Erythroblast (primary cell): ENCODE data around the gene ST3GAL3.

Experiments
- GATA1 ChIP-seq: IDR thresholded peaks from 2 replicates; pipeline ENCODE4 v1.6.1; 2011; ENCODE audit warnings: low read depth, mild to moderate bottlenecking, control low read depth, low read length, moderate library complexity
- POLR2A ChIP-seq: IDR thresholded peaks from 2 replicates; pipeline ENCODE4 v1.6.1; 2011; ENCODE audit warnings: mild to moderate bottlenecking, low read length

DNA sequence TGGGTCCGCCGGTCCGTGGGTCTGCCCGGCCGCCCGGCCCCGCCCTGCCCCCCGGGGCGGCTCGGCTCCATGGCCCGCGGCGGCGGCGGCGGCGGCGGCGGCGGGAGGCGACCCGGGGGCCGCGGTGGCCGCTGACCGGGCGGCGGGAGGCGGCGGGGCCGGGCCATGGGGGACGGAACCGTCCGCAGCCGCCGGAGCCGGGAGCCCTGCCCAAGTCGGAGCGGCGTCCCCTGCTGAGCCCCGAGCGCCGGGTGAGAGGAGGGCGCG is 271.9 kb downstream of the ST3GAL3 start:
- TF ChIP-seq POLR2A (no peak), GATA1 (no peak)
